ENCODE data around the gene KREMEN1. TPM values are rescaled to one million over a fixed set of nuclear protein-coding genes. Genes with fewer than 3 reads are reported as not detected.
A peak's percentile ranks its signal among the peaks of the same experiment; 100 is the strongest.

KREMEN1 gene
- total RNA-seq, 1 donor from 2014 or later: 4.9 TPM

- ATAC-seq: no peak
- DNase-seq (ENCODE audit: low spot score): no peak
These were observed 98.9 kb downstream of the KREMEN1 start for GRCh38 chr22:29171721-29172120.

GRCh38 chr22:29172216-29172615, 99.4 kb downstream of the KREMEN1 start:
- ATAC-seq (no peak), DNase-seq (ENCODE audit: low spot score) (no peak)

- no peak for ATAC-seq
- no peak for DNase-seq (ENCODE audit: low spot score)
These were observed 102.5 kb downstream of the KREMEN1 start for GRCh38 chr22:29175312-29175835.

- no peak for DNase-seq (ENCODE audit: low spot score)
- no peak for ATAC-seq
These were observed 111.4 kb downstream of the KREMEN1 start for GRCh38 chr22:29183971-29184848.

GRCh38 chr22:29184849-29185490, 112.1 kb downstream of the KREMEN1 start:
- ATAC-seq (no peak), DNase-seq (ENCODE audit: low spot score) (no peak)

GRCh38 chr22:29186302-29186701, 113.5 kb downstream of the KREMEN1 start:
- DNase-seq (ENCODE audit: low spot score) (no peak), ATAC-seq (no peak)

- DNase-seq (ENCODE audit: low spot score): no peak
- no peak for ATAC-seq
These were observed 115.0 kb downstream of the KREMEN1 start for GRCh38 chr22:29187831-29188230.

- DNase-seq (ENCODE audit: low spot score) (no peak), ATAC-seq (no peak)
These were observed 117.2 kb downstream of the KREMEN1 start for GRCh38 chr22:29190051-29190450.

- no peak for DNase-seq (ENCODE audit: low spot score)
These were observed 118.1 kb downstream of the KREMEN1 start for GRCh38 chr22:29190918-29191317.

GRCh38 chr22:29193021-29193420, 120.2 kb downstream of the KREMEN1 start:
- DNase-seq (ENCODE audit: low spot score) (no peak), ATAC-seq (no peak)

More at GRCh38 chr22:29190918-29191317, 118.1 kb downstream of the KREMEN1 start:
- no peak for ATAC-seq

GRCh38 chr22:29194184-29194583, 121.3 kb downstream of the KREMEN1 start:
- ATAC-seq (no peak), DNase-seq (ENCODE audit: low spot score) (no peak)

- peak; percentile 50 for ATAC-seq
- no peak for DNase-seq (ENCODE audit: low spot score)
These were observed 122.5 kb downstream of the KREMEN1 start for GRCh38 chr22:29195118-29195963.

- no peak for ATAC-seq
- no peak for DNase-seq (ENCODE audit: low spot score)
These were observed 123.3 kb downstream of the KREMEN1 start for GRCh38 chr22:29195964-29196666.

- ATAC-seq: no peak
- no peak for DNase-seq (ENCODE audit: low spot score)
These were observed 124.3 kb downstream of the KREMEN1 start for GRCh38 chr22:29197096-29197495.

GRCh38 chr22:29198240-29198639, 125.4 kb downstream of the KREMEN1 start:
- DNase-seq (ENCODE audit: low spot score) (no peak), ATAC-seq (no peak)

- no peak for DNase-seq (ENCODE audit: low spot score)
These were observed 127.0 kb downstream of the KREMEN1 start for GRCh38 chr22:29199702-29200400.

GRCh38 chr22:29200901-29201300, 128.1 kb downstream of the KREMEN1 start:
- DNase-seq (ENCODE audit: low spot score) (no peak), ATAC-seq (no peak)

More at GRCh38 chr22:29199702-29200400, 127.0 kb downstream of the KREMEN1 start:
- no peak for ATAC-seq

GRCh38 chr22:29201782-29202181, 128.9 kb downstream of the KREMEN1 start:
- no peak for DNase-seq (ENCODE audit: low spot score)
- no peak for ATAC-seq
